IPS-15b (cell line): ENCODE data around the gene JAKMIP1.

Source experiments
- H3K27me3 ChIP-seq: one replicate; pipeline ENCODE4 v1.6.1; 2013; ENCODE audit warnings: low read length; ENCODE audit not compliant: control insufficient read depth, insufficient read depth
- H3K36me3 ChIP-seq: one replicate; pipeline ENCODE4 v1.6.1; 2013; ENCODE audit warnings: low read length; ENCODE audit not compliant: control insufficient read depth, insufficient read depth
- H3K4me1 ChIP-seq: one replicate; pipeline ENCODE4 v1.6.1; 2013; ENCODE audit warnings: mild to moderate bottlenecking, low read length; ENCODE audit not compliant: control insufficient read depth, insufficient read depth
- H3K4me3 ChIP-seq: one replicate; pipeline ENCODE4 v1.5.1; 2013; ENCODE audit warnings: low read depth, low read length
- H3K9ac ChIP-seq: one replicate; pipeline ENCODE4 v1.6.1; 2013; ENCODE audit warnings: low read depth, mild to moderate bottlenecking, low read length
- H3K9me3 ChIP-seq: one replicate; pipeline ENCODE4 v1.6.1; 2013; ENCODE audit warnings: mild to moderate bottlenecking, low read length; ENCODE audit not compliant: control insufficient read depth, insufficient read depth

The JAKMIP1 gene

DNA sequence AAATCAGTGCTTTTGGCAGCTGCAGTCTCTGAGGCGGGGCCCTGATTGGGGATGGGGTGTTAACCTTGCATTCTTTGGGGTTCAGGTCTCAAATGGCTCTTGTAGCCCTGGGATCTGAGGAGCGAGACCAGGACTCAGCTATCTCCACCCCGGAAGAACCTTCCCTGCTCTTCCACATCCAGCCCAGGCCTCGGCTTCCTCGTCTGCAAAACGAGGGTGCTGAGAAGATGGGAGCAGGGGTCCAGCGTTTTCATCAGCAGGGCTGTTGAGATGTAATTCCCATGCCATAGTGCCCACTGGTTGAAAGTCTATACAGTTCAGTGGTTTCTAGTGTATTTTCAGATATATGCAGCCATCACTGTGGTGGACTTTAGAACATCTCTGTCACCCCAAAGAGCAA lies 34.7 kb upstream of the JAKMIP1 start:
- Histone ChIP-seq H3K9ac (no peak overlapping the region), H3K27me3 (no peaks in the 10 kb centered on the region), H3K9me3 (no peaks in the 10 kb centered on the region), H3K4me1 (no peaks in the 10 kb centered on the region), H3K4me3 (no peak overlapping the region), H3K36me3 (no peaks in the 10 kb centered on the region)

DNA sequence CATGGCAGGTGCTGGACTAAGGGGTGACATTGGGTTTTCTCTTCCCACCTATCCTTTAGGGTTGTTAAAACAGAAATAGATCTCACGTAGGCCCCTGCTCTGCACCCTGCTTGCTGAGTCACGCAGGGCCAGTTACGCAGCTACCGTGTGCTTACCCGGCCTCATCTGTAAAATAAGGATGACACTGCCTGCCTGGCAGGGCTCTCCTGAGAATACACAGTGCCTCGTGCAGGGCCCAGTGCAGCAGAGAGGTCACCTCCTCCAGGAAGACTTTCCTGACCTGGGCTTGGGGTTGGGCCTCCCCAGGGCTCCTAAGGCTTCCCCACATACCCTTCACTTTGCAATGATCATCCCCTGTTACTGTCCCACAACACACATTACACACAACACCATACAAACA lies 33.6 kb upstream of the JAKMIP1 start:
- Histone ChIP-seq H3K9ac (no peak overlapping the region), H3K27me3 (no peaks in the 10 kb centered on the region), H3K9me3 (no peaks in the 10 kb centered on the region), H3K4me3 (no peak overlapping the region), H3K36me3 (no peaks in the 10 kb centered on the region), H3K4me1 (no peaks in the 10 kb centered on the region)

DNA sequence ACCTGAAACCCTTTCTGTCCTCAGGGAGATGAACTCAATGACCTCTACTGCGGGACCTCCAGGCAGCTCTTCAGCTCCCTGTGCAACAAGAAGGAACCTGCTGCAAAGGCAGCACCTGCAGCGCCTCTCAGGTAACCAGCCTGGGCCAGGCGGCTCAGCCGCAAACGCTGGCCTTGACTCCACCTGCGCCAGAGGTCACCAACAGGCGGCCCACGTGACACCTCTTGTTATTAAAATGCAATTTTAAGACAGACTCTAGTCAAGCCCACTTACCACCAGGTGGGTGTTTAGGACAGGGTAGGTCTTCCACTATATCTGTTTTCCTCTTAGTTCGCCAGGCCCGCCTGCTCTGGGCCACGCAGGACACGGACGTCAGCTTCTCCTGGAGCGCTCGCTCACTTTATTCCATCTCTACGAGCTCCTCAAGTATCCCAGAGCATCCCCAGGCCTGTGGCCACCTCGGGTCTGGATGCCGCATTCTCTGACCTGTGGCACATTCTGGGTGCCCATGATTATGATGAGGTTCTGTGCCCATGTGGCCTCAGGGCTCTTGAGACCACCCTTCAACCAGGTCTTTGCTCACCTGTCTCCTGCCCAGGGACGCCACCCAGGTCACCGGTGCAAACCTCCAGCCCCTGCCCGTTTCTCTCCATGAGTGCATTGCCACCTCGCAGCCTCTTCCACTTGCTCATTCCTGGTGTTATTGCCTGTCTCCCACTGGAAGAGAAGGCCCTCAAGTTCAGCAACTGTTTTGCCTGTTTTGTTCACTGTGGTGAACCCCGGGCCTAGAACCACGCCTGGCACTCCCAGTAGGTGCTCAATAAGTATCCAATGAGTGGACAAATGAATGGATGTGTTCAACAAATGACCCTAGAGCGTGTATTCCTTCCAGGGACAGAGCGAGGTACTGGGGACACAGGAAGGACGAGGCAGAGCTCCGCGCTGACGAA lies 32.8 kb upstream of the JAKMIP1 start:
- Histone ChIP-seq H3K4me3 (no peak overlapping the region), H3K9me3 (no peaks in the 10 kb centered on the region), H3K4me1 (no peaks in the 10 kb centered on the region), H3K27me3 (no peaks in the 10 kb centered on the region), H3K9ac (no peak overlapping the region), H3K36me3 (no peaks in the 10 kb centered on the region)

DNA sequence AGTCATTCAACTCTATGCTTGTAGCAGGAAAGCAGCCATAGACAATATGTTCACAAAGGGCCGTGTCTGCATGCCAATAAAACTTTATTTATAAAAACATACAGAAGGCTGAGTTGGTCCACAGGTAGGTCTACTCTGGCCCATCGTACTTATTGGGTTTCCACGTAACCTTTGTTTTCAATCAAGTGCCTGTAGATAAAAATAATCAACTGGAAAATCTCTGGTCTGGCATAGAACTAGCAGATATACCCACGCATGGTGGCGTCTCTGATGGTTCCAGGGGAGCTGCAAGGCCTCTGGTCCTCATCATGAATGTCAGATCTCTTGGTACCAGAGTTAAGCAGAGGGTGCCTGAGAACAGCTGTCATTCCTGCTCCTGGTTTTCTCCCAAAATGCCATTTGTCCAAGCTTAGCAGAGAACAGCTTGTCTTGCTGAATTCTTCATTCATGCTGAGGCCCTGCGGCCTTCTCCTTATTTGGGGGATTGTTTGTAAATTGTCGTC lies 31.4 kb upstream of the JAKMIP1 start:
- no peaks in the 10 kb centered on the region for H3K9me3 ChIP-seq
- no peaks in the 10 kb centered on the region for H3K4me1 ChIP-seq
- H3K27me3 ChIP-seq = no peaks in the 10 kb centered on the region
- H3K4me3 ChIP-seq = no peak overlapping the region
- no peaks in the 10 kb centered on the region for H3K36me3 ChIP-seq
- no peak overlapping the region for H3K9ac ChIP-seq

- Histone ChIP-seq H3K9me3 (no peaks in the 10 kb centered on the region), H3K4me3 (no peak overlapping the region), H3K9ac (no peak overlapping the region), H3K27me3 (no peaks in the 10 kb centered on the region), H3K4me1 (no peaks in the 10 kb centered on the region), H3K36me3 (no peaks in the 10 kb centered on the region)
Measured at GRCh38 chr4:6230827-6231662, 30.7 kb upstream of the JAKMIP1 start.

DNA sequence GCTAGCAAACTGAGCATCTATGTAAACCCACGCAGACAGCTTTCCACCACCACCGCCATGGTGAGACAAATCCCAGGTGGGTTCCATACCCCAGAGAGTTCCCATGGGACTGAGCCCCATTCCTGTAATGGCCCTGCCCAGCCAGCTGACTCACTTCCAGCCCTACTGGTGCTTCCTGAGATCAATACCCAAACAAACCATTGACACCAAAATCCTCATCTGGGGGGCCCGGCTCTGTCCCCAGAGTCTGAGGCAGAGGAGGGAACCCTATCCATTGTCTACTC lies 30.1 kb upstream of the JAKMIP1 start:
- no peaks in the 10 kb centered on the region for H3K36me3 ChIP-seq
- H3K9me3 ChIP-seq = no peaks in the 10 kb centered on the region

DNA sequence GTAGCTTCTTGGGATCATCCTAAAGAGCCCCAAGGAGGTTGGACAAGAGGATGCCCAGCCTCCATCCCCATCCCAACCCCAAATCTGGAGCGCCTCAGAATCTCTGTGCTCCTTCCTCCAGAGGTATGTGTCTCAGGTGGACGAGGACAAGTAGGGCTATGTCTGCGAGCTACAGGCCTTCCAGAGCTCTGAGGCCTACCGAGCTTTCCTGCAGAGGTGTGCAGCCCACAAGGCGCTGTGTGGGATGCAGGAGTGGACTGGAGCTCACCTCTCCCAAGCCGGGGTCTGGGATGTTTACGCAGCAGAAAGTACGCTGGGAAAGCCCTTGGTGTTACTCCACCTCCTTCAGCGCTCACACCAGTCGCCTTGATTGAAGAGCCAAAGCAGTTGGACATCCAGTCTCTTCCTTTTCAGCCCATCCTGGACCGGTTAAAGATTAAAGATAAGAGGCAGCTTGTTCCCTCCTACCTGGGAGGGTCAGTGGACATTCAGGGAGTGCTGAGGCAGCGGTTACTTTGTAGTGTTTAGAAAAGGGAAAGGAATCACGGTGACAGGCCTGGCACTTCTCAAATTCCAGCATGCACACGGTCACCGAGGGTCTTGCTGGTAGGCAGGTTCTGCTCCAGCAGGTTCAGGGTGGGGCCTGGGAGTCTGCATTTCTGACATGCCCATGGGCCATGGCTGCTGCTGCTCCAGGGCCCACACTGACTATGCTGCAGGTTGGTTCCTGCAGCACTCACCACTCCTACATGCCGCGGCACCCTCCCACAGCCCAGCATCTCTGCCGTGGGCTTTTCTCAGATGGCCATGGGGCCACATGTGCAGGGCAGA lies 29.5 kb upstream of the JAKMIP1 start:
- Histone ChIP-seq H3K27me3 (no peaks in the 10 kb centered on the region), H3K36me3 (no peaks in the 10 kb centered on the region), H3K9me3 (no peaks in the 10 kb centered on the region), H3K9ac (no peak overlapping the region), H3K4me1 (no peaks in the 10 kb centered on the region), H3K4me3 (no peak overlapping the region)

More for the DNA sequence above, 30.1 kb upstream of the JAKMIP1 start:
- H3K27me3 ChIP-seq = no peaks in the 10 kb centered on the region
- no peak overlapping the region for H3K4me3 ChIP-seq
- no peak overlapping the region for H3K9ac ChIP-seq
- no peaks in the 10 kb centered on the region for H3K4me1 ChIP-seq

DNA sequence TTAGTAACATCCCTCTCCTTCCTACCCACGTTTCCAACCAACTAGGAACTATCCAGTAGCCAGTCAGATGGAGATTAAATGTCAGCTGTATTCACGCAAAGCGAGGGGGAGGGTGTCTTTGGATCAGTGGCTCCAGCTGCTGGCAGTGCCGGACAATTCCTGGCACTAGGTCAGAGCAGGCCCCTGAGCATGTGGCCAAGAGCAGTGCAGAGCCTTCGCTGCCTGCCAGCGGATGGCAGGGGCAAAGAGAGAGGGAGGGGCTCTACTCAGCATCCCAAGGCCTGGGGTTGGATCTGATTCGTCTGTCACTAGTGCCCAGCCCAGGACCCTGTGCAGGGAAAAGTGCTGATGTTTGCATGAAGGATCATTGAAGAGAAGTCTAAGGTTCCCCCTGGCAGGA lies 28.7 kb upstream of the JAKMIP1 start:
- Histone ChIP-seq H3K36me3 (no peaks in the 10 kb centered on the region), H3K4me1 (no peaks in the 10 kb centered on the region), H3K9ac (no peak overlapping the region), H3K4me3 (no peak overlapping the region), H3K9me3 (no peaks in the 10 kb centered on the region), H3K27me3 (no peaks in the 10 kb centered on the region)

DNA sequence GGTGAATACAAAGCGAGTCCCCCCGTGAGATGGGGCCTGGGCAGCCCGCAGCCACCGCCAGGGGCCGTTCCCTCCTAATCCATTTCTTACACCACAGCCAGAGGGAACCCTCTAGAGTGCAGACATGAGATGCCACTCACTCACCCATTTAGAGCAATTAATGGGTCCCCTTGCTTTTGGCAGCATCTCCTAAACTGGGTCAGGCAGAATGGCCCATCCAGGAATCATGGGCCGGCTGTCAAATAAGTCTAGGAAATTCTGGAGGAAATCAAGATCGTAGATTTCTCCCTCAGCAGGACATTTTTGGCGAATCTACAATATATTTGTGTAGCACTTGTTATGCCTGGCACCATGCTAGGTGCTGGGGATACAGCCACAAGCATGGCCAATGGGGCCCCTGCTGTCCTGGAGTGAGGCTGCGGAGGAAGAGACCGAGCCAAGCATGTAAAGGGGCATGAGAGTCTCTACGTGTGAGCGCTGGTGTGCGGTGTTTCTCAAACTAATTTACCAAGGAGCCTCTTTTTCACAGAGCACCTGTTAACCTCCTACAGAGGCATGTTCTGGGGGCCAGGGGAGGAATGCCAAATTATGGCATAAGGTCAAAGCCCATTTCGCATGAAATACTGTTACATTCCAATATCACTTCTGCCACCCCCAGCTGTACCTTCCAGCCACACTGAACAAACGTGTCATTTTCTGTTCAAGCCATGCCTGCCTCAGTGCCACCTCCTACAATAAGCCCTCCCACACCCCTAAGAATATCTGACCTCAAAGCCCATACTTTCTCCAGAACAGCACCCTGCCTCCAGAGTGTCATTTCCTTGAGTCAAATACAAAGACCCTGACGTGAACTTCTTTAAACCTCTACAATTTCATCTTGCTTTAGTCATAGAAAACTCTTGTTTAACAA lies 28.1 kb upstream of the JAKMIP1 start:
- no peaks in the 10 kb centered on the region for H3K9me3 ChIP-seq
- H3K4me3 ChIP-seq = no peak overlapping the region
- H3K9ac ChIP-seq = no peak overlapping the region
- H3K27me3 ChIP-seq = no peaks in the 10 kb centered on the region
- no peaks in the 10 kb centered on the region for H3K4me1 ChIP-seq
- H3K36me3 ChIP-seq = no peaks in the 10 kb centered on the region

DNA sequence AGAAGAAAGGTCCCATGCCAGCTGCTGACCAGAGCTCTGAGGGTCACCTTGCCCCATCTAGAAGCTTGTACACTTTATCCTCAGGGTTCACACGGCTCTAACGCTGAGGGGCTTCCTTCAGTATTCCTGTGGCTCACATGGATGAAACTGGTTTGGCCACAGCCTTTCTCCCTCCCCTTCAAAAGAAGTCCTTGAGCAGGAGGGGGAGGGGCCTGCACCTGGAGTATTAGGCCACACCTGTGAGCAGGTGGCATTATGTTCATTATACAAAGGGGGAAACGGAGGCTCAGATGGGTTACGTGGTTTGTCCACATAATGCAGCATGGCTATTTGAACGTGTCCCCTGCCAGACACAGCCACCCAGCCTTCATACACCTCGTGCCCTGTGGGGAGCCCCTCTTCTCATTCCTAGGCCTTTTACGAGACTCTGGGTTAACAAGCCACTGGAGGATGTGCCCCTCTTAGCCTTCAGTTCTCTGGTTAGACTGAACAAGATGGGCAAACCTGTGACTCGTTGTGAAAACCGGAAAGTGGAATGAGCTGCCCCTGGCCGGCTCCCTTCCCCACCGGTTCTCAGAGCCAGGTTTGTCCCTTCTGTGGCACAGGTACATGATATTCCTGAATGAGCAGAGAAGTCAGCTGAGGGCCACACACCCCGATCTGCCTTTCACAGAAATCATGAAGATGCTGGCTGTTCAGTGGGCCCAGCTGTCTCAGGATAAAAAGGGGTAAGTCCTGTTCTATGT lies 27.2 kb upstream of the JAKMIP1 start:
- Histone ChIP-seq H3K4me3 (no peak overlapping the region), H3K9me3 (no peaks in the 10 kb centered on the region), H3K27me3 (peaks cover 2% of the 10 kb centered on the region), H3K4me1 (no peaks in the 10 kb centered on the region), H3K36me3 (no peaks in the 10 kb centered on the region), H3K9ac (no peak overlapping the region)
